ENCODE measurements around the gene ADCY7.

ADCY7 gene

DNA sequence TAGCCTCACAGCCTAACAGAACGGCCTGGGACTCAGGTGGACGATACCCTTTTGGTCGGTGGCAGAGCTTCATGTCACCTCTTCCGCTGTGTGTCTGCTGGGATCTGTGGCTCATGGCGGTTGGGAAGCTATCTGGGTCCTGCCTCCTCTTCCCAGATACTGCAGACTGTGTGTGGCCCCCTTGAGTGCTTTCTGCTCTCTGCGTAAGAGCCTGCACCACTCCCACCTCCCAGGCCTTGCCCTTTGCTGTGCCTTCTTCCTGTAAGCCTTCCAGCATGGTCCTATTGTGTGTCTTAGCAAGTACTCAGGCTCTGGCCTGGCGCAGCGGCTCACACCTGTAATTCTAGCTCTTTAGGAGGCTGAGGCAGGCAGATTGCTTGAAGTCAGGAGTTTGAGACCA lies 17.5 kb upstream of the ADCY7 start:
- no peak for DNase-seq (ENCODE audit: low read depth)
- TF ChIP-seq, protein P1, sequence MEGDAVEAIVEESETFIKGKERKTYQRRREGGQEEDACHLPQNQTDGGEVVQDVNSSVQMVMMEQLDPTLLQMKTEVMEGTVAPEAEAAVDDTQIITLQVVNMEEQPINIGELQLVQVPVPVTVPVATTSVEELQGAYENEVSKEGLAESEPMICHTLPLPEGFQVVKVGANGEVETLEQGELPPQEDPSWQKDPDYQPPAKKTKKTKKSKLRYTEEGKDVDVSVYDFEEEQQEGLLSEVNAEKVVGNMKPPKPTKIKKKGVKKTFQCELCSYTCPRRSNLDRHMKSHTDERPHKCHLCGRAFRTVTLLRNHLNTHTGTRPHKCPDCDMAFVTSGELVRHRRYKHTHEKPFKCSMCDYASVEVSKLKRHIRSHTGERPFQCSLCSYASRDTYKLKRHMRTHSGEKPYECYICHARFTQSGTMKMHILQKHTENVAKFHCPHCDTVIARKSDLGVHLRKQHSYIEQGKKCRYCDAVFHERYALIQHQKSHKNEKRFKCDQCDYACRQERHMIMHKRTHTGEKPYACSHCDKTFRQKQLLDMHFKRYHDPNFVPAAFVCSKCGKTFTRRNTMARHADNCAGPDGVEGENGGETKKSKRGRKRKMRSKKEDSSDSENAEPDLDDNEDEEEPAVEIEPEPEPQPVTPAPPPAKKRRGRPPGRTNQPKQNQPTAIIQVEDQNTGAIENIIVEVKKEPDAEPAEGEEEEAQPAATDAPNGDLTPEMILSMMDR (IDR thresholded peaks at IDR 0.05; ENCODE audit: low read length, missing control alignments), result no peak
- H3K4me3 ChIP-seq (replicated peaks; ENCODE audit: low read depth, low read length), result no peak overlapping the region

DNA sequence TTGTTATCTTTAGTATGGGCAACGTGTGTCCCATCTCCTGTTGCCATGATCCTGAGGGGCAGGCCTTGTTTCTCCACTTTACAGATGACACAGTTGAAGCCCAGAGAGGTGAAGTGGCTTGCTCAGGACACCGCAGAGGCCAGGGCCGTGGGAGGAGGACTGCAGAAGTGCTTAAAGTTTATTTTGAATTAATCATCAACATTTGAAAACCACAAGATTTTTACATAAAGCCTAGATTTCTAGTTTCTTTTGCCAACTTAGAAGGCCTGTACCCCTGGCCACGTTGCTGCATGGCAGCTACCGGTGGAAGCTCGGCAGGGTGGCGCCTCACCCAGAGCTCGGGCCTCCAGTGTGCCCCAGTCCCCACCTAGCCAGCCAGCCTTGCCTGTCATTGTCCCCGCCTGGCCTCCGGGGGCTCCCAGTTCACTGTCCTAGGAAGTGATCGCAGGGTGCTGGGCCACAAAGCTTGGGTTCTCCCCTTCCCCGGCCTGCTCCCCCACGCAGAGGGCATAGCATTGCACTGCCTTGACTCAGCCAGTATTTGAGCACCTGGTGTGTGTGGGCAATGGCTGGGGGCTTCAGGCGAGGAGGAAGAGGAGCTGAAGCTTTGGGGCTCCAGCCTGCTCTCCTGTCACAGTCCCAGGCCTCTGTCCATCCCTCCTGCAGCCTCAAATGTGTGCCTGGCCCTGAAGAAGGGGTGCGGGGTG lies 14.8 kb upstream of the ADCY7 start:
- DNase-seq (ENCODE audit: low read depth), result peak; percentile 79
- TF ChIP-seq, protein P1 (IDR thresholded peaks at IDR 0.05; ENCODE audit: low read length, missing control alignments), result no peak
- no peak overlapping the region for H3K4me3 ChIP-seq (replicated peaks; ENCODE audit: low read depth, low read length)

DNA sequence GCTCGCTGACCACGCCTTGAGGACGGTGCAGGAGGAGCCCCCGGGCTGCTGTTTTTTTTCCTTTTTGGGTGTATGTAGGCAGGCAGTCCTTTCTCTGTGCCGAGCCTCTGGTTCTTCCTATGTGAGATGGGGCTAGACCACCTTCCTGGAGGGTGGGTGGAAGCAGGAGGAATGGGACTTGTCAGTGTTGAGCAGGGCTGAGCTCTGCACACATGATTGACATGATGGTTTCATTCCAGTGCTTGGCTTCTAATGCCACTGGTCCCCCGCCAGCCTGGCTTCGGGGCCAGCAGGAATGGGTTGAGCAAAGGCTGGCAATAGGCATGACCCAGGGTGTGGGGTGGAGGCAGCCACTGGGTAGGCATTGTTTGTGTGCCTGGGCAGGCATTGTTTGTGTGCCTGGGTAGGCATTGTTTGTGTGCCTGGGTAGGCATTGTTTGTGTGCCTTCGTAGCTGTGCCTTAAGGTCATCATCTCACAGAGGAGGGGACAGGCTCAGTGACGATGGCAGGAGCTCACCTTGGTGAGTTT lies 14.2 kb upstream of the ADCY7 start:
- DNase-seq (ENCODE audit: low read depth), result no peak
- TF ChIP-seq, protein P1 (IDR thresholded peaks at IDR 0.05; ENCODE audit: low read length, missing control alignments), result no peak
- no peak overlapping the region for H3K4me3 ChIP-seq (replicated peaks; ENCODE audit: low read depth, low read length)

DNA sequence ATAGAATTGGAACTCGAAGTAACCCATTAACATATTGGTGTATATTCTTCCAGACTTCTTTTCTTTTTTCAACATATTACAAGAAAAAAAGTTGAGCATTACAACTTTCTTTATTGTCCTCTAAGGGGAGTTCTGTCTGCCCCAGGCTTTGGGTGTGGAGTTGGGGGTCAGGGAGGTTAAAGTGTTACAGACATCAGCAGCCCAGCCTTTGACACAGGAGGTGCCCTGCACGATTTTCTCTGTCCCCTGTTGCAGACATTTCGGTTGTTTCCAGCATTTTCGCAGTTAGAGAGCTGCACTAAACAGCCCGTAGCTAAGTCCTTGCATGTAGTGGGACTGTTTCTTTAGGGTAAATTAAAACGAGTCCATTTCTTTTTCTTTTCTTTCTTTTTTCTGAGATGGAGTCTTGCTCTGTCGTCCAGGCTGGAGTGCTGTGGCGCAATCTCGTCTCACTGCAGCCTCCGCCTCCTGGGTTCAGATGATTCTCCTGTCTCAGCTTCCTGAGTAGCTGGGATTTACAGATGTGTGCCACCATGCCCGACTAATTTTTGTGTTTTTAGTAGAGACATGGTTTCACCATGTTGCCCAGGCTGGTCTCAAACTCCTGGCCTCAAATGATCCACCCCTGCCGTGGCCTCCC lies 13.4 kb upstream of the ADCY7 start:
- TF ChIP-seq, protein P1 (IDR thresholded peaks at IDR 0.05; ENCODE audit: low read length, missing control alignments), result no peak
- DNase-seq (ENCODE audit: low read depth), result no peak
- no peak overlapping the region for H3K4me3 ChIP-seq (replicated peaks; ENCODE audit: low read depth, low read length)

DNA sequence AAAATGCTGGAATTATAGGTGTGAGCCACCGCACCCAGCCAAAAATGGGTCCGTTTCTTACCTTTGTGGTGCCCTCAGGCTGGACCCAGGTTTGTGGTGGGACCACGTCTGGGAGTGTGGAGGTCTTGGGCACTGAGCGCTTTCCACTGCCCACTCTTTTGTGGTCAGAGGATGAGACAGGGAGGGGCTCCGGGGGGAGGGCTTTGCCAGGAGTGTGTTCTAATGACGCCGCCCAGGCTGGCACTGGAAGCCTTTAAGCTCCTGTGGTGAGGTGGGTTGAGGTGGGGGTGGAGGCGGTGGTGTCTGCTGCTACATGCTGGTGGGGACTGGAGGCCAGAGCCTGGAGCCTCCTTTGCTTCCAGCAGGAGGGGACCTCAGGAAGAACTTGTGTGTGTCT lies 12.8 kb upstream of the ADCY7 start:
- DNase-seq (ENCODE audit: low read depth), result no peak
- TF ChIP-seq, protein P1 (IDR thresholded peaks at IDR 0.05; ENCODE audit: low read length, missing control alignments), result no peak
- no peak overlapping the region for H3K4me3 ChIP-seq (replicated peaks; ENCODE audit: low read depth, low read length)

DNA sequence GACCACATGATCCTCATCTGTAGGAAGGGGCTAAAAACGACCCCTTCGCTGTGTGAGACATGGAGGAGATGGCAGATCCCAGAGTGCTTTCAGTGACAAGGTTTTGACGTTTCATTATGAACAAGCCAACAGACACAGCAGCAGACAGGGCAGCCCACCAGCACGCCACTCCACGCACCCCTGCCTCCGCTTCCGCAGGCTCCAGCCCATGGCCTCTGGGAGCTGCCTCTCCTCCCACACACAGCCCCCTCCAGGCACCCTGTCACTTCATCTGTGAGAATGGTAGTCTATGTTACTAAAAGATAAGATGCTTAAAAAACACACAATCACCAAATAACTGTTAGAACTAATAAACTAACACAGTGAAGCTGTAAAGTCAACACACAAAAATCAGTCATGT lies 12.3 kb upstream of the ADCY7 start:
- no peak overlapping the region for H3K4me3 ChIP-seq (replicated peaks; ENCODE audit: low read depth, low read length)
- TF ChIP-seq, protein P1 (IDR thresholded peaks at IDR 0.05; ENCODE audit: low read length, missing control alignments), result no peak
- DNase-seq (ENCODE audit: low read depth), result no peak
